HEK293 (cell line): ENCODE measurements around the gene SPRED2.

Experiments used
- CTCF ChIA-PET: fragments of 350-600 bp; formaldehyde crosslinking; extraction: SDS; loops from one replicate; lab custom pipeline; 2021; ENCODE audit warnings: antibody characterized with exemption; lab: Yijun Ruan, JAX
- POLR2A ChIA-PET: fragments of 300-600 bp; formaldehyde crosslinking; extraction: SDS; loops from one replicate; lab custom pipeline; 2020; ENCODE audit warnings: antibody characterized with exemption, inconsistent platforms; lab: Yijun Ruan, JAX
- H3K27ac ChIP-seq: fragments of 200-500 bp; sonication (Bioruptor generic); 2 replicates; pipeline ENCODE4 v1.5.1; 2014; ENCODE audit warnings: low read depth, low read length, control low read depth, inconsistent platforms; ENCODE audit errors: extremely low read depth
- H3K36me3 ChIP-seq, 2 experiments: fragments of 200-500 bp in 1 of 2; sonication (Bioruptor generic) in 1 of 2; 1 replicate in 1 of 2; 2 replicates in 1 of 2; pipeline ENCODE4 v1.5.1; 2014 to 2017; ENCODE audit warnings: inconsistent platforms in 2 of 2, low read length in 2 of 2; ENCODE audit not compliant: control insufficient read depth in 2 of 2, insufficient read depth in 1 of 2
- H3K4me1 ChIP-seq: fragments of 200-500 bp; sonication (Bioruptor generic); 2 replicates; pipeline ENCODE4 v1.5.1; 2014; ENCODE audit warnings: mild to moderate bottlenecking, low read length, inconsistent platforms; ENCODE audit not compliant: control insufficient read depth, insufficient read depth
- H3K4me3 ChIP-seq: 2 replicates; pipeline ENCODE4 v1.5.1; 2011; ENCODE audit warnings: low read depth, mild to moderate bottlenecking, control low read depth, low read length, moderate library complexity
- H3K9me3 ChIP-seq: fragments of 200-500 bp; sonication (Bioruptor generic); 2 replicates; pipeline ENCODE4 v1.5.1; 2014; ENCODE audit warnings: low read depth, low read length, inconsistent platforms; ENCODE audit not compliant: control insufficient read depth, insufficient read depth
- RBAK ChIP-seq: fragments of 450-650 bp; formaldehyde crosslinking; IDR thresholded peaks from 2 replicates; pipeline ENCODE4 v1.5.1; 2016; ENCODE audit warnings: missing biosample characterization, missing genetic modification characterization
- SCRT2 ChIP-seq: fragments of 450-650 bp; formaldehyde crosslinking; IDR thresholded peaks from 2 replicates; pipeline ENCODE4 v1.5.1; 2016; ENCODE audit warnings: missing biosample characterization, missing genetic modification characterization
- YY2 ChIP-seq: fragments of 450-650 bp; formaldehyde crosslinking; IDR thresholded peaks from 2 replicates; pipeline ENCODE4 v1.5.1; 2016; ENCODE audit warnings: missing biosample characterization, missing genetic modification characterization
- ZFP3 ChIP-seq: fragments of 450-650 bp; formaldehyde crosslinking; IDR thresholded peaks from 2 replicates; pipeline ENCODE4 v1.5.1; 2016; ENCODE audit warnings: low read depth, missing biosample characterization, missing genetic modification characterization
- ZNF292 ChIP-seq: fragments of 450-650 bp; formaldehyde crosslinking; IDR thresholded peaks from 2 replicates; pipeline ENCODE4 v1.5.1; 2016; ENCODE audit warnings: low read depth, missing biosample characterization, missing genetic modification characterization, borderline replicate concordance
- ZNF311 ChIP-seq: fragments of 450-650 bp; formaldehyde crosslinking; IDR thresholded peaks from 2 replicates; pipeline ENCODE4 v1.5.1; 2017; ENCODE audit warnings: missing biosample characterization, missing genetic modification characterization, borderline replicate concordance
- ZNF37A ChIP-seq: fragments of 450-650 bp; IDR thresholded peaks from 2 replicates; pipeline ENCODE4 v1.5.1; 2018; ENCODE audit warnings: missing biosample characterization, missing genetic modification characterization
- ZNF548 ChIP-seq: fragments of 450-650 bp; formaldehyde crosslinking; IDR thresholded peaks from 2 replicates; pipeline ENCODE4 v1.5.1; 2016; ENCODE audit warnings: missing biosample characterization, missing genetic modification characterization
- ZNF585B ChIP-seq: fragments of 450-650 bp; formaldehyde crosslinking; IDR thresholded peaks from 2 replicates; pipeline ENCODE4 v1.5.1; 2016; ENCODE audit warnings: missing biosample characterization, missing genetic modification characterization
- ZNF624 ChIP-seq: fragments of 450-650 bp; formaldehyde crosslinking; IDR thresholded peaks from 2 replicates; pipeline ENCODE4 v1.5.1; 2017; ENCODE audit warnings: missing biosample characterization, missing genetic modification characterization
- TF ChIP-seq, protein P1 (sequence below): fragments of 450-650 bp; formaldehyde crosslinking; conservative IDR thresholded peaks from 2 replicates; pipeline ENCODE4 v1.5.1; 2016; ENCODE audit warnings: low read depth, missing biosample characterization, missing genetic modification characterization
- TF ChIP-seq, protein P2 (sequence below): fragments of 450-650 bp; formaldehyde crosslinking; IDR thresholded peaks from 2 replicates; pipeline ENCODE4; 2016; ENCODE audit warnings: missing biosample characterization, missing genetic modification characterization
- TF ChIP-seq, protein P3 (sequence below): fragments of 450-650 bp; formaldehyde crosslinking; IDR thresholded peaks from 2 replicates; pipeline ENCODE4 v1.5.1; 2016; ENCODE audit warnings: missing biosample characterization, missing genetic modification characterization
- TF ChIP-seq, protein P4 (sequence below): fragments of 450-650 bp; formaldehyde crosslinking; IDR thresholded peaks from 2 replicates; pipeline ENCODE4 v1.5.1; 2016; ENCODE audit warnings: missing biosample characterization, missing genetic modification characterization
- TF ChIP-seq, protein P5 (sequence below): fragments of 450-650 bp; formaldehyde crosslinking; IDR thresholded peaks from 2 replicates; pipeline ENCODE4 v1.5.1; 2017; ENCODE audit warnings: missing biosample characterization, missing genetic modification characterization
- TF ChIP-seq, protein P6 (sequence below): fragments of 450-650 bp; formaldehyde crosslinking; IDR thresholded peaks from 2 replicates; pipeline ENCODE4 v1.5.1; 2016; ENCODE audit warnings: missing biosample characterization, missing genetic modification characterization

The SPRED2 gene

DNA sequence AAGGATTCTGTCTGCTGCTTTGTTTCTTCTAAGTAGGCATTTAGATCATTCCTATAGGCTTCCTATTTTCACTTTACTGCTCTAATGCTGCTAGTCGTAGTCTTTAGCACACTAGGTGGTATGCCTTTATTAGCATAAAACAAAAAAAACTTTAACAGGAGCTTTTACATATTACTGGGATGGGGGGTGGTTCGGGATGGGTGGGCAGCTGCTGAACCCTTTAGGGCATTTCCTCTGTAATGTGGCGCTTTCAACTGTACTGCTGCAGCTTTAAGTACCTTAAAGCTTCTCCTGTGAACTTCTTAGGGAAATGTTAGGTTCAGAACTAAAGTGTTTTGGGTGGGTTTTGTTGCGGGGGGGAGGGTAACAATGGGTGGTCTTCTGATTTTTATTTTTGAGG, 163.4 kb downstream of the SPRED2 start (continued):
- TF ChIP-seq, protein P1, sequence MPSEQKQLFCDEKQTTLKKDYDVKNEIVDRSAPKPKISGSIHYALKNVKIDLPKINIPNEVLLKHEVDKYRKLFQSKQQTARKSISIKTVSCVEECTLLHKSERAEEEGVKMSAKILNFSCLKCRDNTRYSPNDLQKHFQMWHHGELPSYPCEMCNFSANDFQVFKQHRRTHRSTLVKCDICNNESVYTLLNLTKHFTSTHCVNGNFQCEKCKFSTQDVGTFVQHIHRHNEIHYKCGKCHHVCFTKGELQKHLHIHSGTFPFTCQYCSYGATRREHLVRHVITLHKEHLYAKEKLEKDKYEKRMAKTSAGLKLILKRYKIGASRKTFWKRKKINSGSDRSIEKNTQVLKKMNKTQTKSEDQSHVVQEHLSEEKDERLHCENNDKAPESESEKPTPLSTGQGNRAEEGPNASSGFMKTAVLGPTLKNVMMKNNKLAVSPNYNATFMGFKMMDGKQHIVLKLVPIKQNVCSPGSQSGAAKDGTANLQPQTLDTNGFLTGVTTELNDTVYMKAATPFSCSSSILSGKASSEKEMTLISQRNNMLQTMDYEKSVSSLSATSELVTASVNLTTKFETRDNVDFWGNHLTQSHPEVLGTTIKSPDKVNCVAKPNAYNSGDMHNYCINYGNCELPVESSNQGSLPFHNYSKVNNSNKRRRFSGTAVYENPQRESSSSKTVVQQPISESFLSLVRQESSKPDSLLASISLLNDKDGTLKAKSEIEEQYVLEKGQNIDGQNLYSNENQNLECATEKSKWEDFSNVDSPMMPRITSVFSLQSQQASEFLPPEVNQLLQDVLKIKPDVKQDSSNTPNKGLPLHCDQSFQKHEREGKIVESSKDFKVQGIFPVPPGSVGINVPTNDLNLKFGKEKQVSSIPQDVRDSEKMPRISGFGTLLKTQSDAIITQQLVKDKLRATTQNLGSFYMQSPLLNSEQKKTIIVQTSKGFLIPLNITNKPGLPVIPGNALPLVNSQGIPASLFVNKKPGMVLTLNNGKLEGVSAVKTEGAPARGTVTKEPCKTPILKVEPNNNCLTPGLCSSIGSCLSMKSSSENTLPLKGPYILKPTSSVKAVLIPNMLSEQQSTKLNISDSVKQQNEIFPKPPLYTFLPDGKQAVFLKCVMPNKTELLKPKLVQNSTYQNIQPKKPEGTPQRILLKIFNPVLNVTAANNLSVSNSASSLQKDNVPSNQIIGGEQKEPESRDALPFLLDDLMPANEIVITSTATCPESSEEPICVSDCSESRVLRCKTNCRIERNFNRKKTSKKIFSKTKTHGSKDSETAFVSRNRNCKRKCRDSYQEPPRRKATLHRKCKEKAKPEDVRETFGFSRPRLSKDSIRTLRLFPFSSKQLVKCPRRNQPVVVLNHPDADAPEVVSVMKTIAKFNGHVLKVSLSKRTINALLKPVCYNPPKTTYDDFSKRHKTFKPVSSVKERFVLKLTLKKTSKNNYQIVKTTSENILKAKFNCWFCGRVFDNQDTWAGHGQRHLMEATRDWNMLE: no peak
- TF ChIP-seq ZNF624 (tag by site-specific recombination) (no peak), YY2 (tag by site-specific recombination) (no peak)

DNA sequence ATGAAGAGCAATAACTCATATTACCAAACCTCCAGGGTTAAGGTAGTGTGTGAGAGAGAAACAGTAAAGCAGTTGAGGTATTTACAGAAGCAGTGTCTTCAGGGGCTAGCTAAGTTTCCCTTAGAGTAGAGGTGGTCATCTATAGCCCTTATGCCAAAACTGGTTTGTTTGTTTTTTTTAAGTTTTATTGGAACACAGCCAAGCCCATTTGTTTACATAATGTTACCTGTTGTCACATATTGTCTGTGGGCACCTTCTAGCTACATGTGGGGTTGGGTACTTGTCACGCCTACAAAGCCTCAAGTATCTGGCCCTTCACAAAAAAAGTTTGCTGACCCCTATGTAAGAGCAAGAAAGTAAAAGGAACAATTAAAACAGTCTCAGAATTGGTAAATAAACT, 165.4 kb downstream of the SPRED2 start:
- Histone ChIP-seq H3K9me3 (no peaks in the 10 kb centered on the region), H3K4me1 (peaks cover 7% of the 10 kb centered on the region; the same call in 1 of the 2 replicates), H3K4me3 (no peak overlapping the region), H3K36me3 (peaks cover 26 to 54% of the 10 kb centered on the region in 2 experiments), H3K27ac (no peak overlapping the region)
- ChIA-PET POLR2A (interaction anchor here (0.9 kb wide), 1 partner anchor 40 kb away, joined by 6 read pairs; the partner anchor contains the start of gene ACTR2), CTCF (interaction anchor here (0.7 to 1.4 kb wide), 3 partner anchors 33 to 202 kb away, joined by 3 to 5 read pairs (median 3); no protein-coding TSS in a partner anchor)
- TF ChIP-seq, protein P2, sequence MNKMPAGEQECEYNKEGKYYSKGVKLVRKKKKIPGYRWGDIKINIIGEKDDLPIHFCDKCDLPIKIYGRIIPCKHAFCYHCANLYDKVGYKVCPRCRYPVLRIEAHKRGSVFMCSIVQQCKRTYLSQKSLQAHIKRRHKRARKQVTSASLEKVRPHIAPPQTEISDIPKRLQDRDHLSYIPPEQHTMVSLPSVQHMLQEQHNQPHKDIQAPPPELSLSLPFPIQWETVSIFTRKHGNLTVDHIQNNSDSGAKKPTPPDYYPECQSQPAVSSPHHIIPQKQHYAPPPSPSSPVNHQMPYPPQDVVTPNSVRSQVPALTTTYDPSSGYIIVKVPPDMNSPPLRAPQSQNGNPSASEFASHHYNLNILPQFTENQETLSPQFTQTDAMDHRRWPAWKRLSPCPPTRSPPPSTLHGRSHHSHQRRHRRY (tag by site-specific recombination): no peak
- TF ChIP-seq, protein P3, sequence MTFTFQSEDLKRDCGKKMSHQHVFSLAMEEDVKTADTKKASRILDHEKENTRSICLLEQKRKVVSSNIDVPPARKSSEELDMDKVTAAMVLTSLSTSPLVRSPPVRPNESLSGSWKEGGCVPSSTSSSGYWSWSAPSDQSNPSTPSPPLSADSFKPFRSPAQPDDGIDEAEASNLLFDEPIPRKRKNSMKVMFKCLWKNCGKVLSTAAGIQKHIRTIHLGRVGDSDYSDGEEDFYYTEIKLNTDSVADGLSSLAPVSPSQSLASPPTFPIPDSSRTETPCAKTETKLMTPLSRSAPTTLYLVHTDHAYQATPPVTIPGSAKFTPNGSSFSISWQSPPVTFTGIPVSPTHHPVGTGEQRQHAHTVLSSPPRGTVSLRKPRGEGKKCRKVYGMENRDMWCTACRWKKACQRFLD (tag by site-specific recombination): no peak
- TF ChIP-seq ZNF311 (tag by site-specific recombination): no peak
- TF ChIP-seq ZNF548 (tag by site-specific recombination): no peak
- peak; percentile 65; the same call in 1 of the 2 replicates for TF ChIP-seq SCRT2 (tag by site-specific recombination)
- TF ChIP-seq, protein P4, sequence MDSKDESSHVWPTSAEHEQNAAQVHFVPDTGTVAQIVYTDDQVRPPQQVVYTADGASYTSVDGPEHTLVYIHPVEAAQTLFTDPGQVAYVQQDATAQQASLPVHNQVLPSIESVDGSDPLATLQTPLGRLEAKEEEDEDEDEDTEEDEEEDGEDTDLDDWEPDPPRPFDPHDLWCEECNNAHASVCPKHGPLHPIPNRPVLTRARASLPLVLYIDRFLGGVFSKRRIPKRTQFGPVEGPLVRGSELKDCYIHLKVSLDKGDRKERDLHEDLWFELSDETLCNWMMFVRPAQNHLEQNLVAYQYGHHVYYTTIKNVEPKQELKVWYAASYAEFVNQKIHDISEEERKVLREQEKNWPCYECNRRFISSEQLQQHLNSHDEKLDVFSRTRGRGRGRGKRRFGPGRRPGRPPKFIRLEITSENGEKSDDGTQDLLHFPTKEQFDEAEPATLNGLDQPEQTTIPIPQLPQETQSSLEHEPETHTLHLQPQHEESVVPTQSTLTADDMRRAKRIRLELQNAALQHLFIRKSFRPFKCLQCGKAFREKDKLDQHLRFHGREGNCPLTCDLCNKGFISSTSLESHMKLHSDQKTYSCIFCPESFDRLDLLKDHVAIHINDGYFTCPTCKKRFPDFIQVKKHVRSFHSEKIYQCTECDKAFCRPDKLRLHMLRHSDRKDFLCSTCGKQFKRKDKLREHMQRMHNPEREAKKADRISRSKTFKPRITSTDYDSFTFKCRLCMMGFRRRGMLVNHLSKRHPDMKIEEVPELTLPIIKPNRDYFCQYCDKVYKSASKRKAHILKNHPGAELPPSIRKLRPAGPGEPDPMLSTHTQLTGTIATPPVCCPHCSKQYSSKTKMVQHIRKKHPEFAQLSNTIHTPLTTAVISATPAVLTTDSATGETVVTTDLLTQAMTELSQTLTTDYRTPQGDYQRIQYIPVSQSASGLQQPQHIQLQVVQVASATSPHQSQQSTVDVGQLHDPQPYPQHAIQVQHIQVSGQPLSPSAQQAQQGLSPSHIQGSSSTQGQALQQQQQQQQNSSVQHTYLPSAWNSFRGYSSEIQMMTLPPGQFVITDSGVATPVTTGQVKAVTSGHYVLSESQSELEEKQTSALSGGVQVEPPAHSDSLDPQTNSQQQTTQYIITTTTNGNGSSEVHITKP (tag by site-specific recombination): no peak

DNA sequence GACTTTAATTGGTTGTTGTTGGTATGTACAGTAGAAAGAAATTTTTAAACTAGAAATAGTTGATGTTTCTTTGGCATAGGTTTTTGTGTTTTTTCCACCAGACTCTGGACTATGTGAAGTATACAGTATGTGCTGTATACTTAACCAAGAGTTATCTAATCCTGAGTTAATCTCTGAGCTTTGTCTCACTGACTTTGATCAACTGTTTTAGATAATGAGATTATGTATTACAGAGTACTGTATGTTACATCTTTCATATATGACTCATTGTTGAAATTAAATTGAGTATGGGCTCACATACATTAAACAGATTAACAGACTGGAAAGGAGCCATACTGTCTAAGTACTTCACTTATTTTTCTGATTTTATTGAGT, 166.7 kb downstream of the SPRED2 start:
- Histone ChIP-seq H3K36me3 (peaks cover 31 to 51% of the 10 kb centered on the region in 2 experiments), H3K4me3 (no peak overlapping the region), H3K4me1 (peaks cover 7% of the 10 kb centered on the region; the same call in 1 of the 2 replicates), H3K27ac (no peak overlapping the region)
- ChIA-PET CTCF (interaction anchor here (0.6 to 3.5 kb wide), 29 partner anchors 10 to 311 kb away, joined by 3 to 21 read pairs (median 4); partner anchors contain the start of gene ACTR2), POLR2A (no interaction called here)
- no peak for TF ChIP-seq RBAK
- TF ChIP-seq, protein P5, sequence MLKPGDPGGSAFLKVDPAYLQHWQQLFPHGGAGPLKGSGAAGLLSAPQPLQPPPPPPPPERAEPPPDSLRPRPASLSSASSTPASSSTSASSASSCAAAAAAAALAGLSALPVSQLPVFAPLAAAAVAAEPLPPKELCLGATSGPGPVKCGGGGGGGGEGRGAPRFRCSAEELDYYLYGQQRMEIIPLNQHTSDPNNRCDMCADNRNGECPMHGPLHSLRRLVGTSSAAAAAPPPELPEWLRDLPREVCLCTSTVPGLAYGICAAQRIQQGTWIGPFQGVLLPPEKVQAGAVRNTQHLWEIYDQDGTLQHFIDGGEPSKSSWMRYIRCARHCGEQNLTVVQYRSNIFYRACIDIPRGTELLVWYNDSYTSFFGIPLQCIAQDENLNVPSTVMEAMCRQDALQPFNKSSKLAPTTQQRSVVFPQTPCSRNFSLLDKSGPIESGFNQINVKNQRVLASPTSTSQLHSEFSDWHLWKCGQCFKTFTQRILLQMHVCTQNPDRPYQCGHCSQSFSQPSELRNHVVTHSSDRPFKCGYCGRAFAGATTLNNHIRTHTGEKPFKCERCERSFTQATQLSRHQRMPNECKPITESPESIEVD (tag by site-specific recombination): 0 out of 2 replicates have a peak, but pooled peaks have one; percentile 7
- no peak for TF ChIP-seq ZFP3 (tag by site-specific recombination)
- no peak for TF ChIP-seq ZNF37A (tag by site-specific recombination)
- no peak for TF ChIP-seq ZNF292 (tag by site-specific recombination)
- no peak for TF ChIP-seq ZNF585B
- TF ChIP-seq, protein P6, sequence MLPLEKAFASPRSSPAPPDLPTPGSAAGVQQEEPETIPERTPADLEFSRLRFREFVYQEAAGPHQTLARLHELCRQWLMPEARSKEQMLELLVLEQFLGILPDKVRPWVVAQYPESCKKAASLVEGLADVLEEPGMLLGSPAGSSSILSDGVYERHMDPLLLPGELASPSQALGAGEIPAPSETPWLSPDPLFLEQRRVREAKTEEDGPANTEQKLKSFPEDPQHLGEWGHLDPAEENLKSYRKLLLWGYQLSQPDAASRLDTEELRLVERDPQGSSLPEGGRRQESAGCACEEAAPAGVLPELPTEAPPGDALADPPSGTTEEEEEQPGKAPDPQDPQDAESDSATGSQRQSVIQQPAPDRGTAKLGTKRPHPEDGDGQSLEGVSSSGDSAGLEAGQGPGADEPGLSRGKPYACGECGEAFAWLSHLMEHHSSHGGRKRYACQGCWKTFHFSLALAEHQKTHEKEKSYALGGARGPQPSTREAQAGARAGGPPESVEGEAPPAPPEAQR (tag by site-specific recombination): no peak
- TF ChIP-seq, all 188 proteins: peak for 1
- no peaks in the 10 kb centered on the region for H3K9me3 ChIP-seq
